Body of pancreas (tissue), 4 donors: Measurements from ENCODE around the gene CD82. TPM values are rescaled to one million over a fixed set of nuclear protein-coding genes. Genes with fewer than 3 reads are reported as not detected.
A peak's percentile ranks its signal among the peaks of the same experiment; 100 is the strongest.
"Not testable (repeated sequence)": the region's sequence is repeated elsewhere in the genome, so short reads cannot be mapped to it uniquely, and the experiment has no call there.

Source experiments
- ATAC-seq: fragments of 150-250 bp; one replicate; pipeline ENCODE4 v1.9.1; 2016
- DNase-seq, 4 donors: peaks; one replicate each; pipeline ENCODE4 v3.0.0-alpha.2; 2019
- H3K27ac ChIP-seq, 4 donors: fragments of 200-600 bp; sonication (generic); 1 replicate in 3 of 4; 2 replicates in 1 of 4; pipeline versions ENCODE4 v1.5.1 to v1.6.1; 2016 to 2019; ENCODE audit warnings: mild to moderate bottlenecking in 1 of 4, mixed read lengths in 1 of 4, moderate library complexity in 1 of 4
- H3K27me3 ChIP-seq, 2 donors: fragments of 200-600 bp; sonication (generic); one replicate each; pipeline ENCODE4 v1.6.0; 2016; ENCODE audit warnings: mild to moderate bottlenecking in 1 of 2
- H3K36me3 ChIP-seq, 2 donors: fragments of 200-600 bp; sonication (generic); replicated peaks in 1 of 2; 2 replicates each; pipeline ENCODE4 v1.5.1; 2016; ENCODE audit warnings: low read depth in 2 of 2; ENCODE audit not compliant: insufficient read depth in 1 of 2
- H3K4me1 ChIP-seq: fragments of 200-600 bp; sonication (generic); one replicate; pipeline ENCODE4 v1.6.0; 2016
- H3K4me3 ChIP-seq, 2 donors: fragments of 200-600 bp; sonication (generic); 1 replicate in 1 of 2; 2 replicates in 1 of 2; pipeline ENCODE4 v1.5.1; 2016 to 2019
- H3K9me3 ChIP-seq, 3 donors: fragments of 200-600 bp; sonication (generic); 1 replicate in 2 of 3; 2 replicates in 1 of 3; pipeline ENCODE4 v1.5.1; 2016
- CTCF ChIP-seq, 7 experiments: fragments of 450-650 bp in 4 of 7; fragments of 200-600 bp in 3 of 7; sonication (generic) in 3 of 7; IDR thresholded peaks; one replicate each; pipeline ENCODE4 v1.5.1; 2016 to 2019; ENCODE audit warnings: antibody characterized with exemption in 7 of 7
- POLR2A ChIP-seq, 3 donors: fragments of 450-650 bp; IDR thresholded peaks; one replicate each; pipeline ENCODE4 v1.6.1; 2016; ENCODE audit warnings: antibody characterized with exemption in 3 of 3, mild to moderate bottlenecking in 2 of 3
- WGBS, 2 donors: methylation state at CpG; one replicate each; pipeline ENCODE4 v1.1.5; 2017; 5-methylcytosine and 5-hydroxymethylcytosine counted together
- intact Hi-C: fragments of 100-400 bp; cut with DNase I; formaldehyde crosslinking; loops from one replicate; pipeline ENCODE4 v1.15.1; 2023
- total RNA-seq, 2 donors: library from RNA; depleted of rRNA; stranded (reverse); fragments of >200 nt; gene quantifications; one replicate each; pipeline ENCODE4 v1.1.0, GENCODE V29; 2016

The CD82 gene
- total RNA-seq, 2 donors from 2014 or later = 11.4 to 13.5 TPM

- Histone ChIP-seq H3K27me3 (no peaks in the 10 kb centered on the region), H3K4me3 (no peak overlapping the region), H3K27ac (no peak overlapping the region), H3K36me3 (no peaks in the 10 kb centered on the region), H3K9me3 (no peaks in the 10 kb centered on the region), H3K4me1 (peaks cover 5% of the 10 kb centered on the region)
- no peak for ATAC-seq
- no peak for DNase-seq
- 78 to 88% methylated on average over 5 of the region's 5 CpGs for WGBS, 2 donors
- intact Hi-C loops = loop anchor here (5.0 kb wide), 1 partner anchor 352 kb away; no protein-coding TSS in a partner anchor
- TF ChIP-seq POLR2A (IDR thresholded peaks at IDR 0.05) = no peak
- TF ChIP-seq CTCF (IDR thresholded peaks at IDR 0.05) = no peak
These were observed 10.2 kb upstream of the CD82 start for GRCh38 chr11:44555031-44555800.

GRCh38 chr11:44556735-44557409, 8.6 kb upstream of the CD82 start:
- peak; percentile 56 to 96 (median 89) for TF ChIP-seq CTCF (IDR thresholded peaks at IDR 0.05)
- no peak for TF ChIP-seq POLR2A (IDR thresholded peaks at IDR 0.05)
- WGBS, 2 donors = 29 to 39% methylated on average over 10 to 11 of the region's 11 CpGs
- H3K4me3 ChIP-seq = no peak overlapping the region
- no peaks in the 10 kb centered on the region for H3K9me3 ChIP-seq
- peaks cover 5% of the 10 kb centered on the region for H3K4me1 ChIP-seq
- DNase-seq = peak; percentile 70 to 80 (median 74)
- ATAC-seq = peak; percentile 77
- H3K27me3 ChIP-seq = no peaks in the 10 kb centered on the region
- intact Hi-C loops = loop anchor here (2.0 to 5.0 kb wide), 2 partner anchors 60 to 350 kb away; no protein-coding TSS in a partner anchor
- H3K27ac ChIP-seq = no peak overlapping the region
- H3K36me3 ChIP-seq = no peaks in the 10 kb centered on the region

- ATAC-seq = no peak
- Histone ChIP-seq H3K9me3 (no peaks in the 10 kb centered on the region), H3K4me1 (peaks cover 5% of the 10 kb centered on the region), H3K36me3 (no peaks in the 10 kb centered on the region), H3K27ac (no peak overlapping the region), H3K27me3 (no peaks in the 10 kb centered on the region), H3K4me3 (no peak overlapping the region)
- intact Hi-C loops = loop anchor here (2.0 to 5.0 kb wide), 2 partner anchors 59 to 350 kb away; no protein-coding TSS in a partner anchor
- 73 to 78% methylated on average over 5 of the region's 5 CpGs for WGBS, 2 donors
- no peak for DNase-seq
- TF ChIP-seq POLR2A (IDR thresholded peaks at IDR 0.05) = no peak
- TF ChIP-seq CTCF (IDR thresholded peaks at IDR 0.05) = no peak
These were observed 8.0 kb upstream of the CD82 start for GRCh38 chr11:44557464-44557863.

- intact Hi-C loops = loop anchor here (5.0 kb wide), 1 partner anchor 348 kb away; no protein-coding TSS in a partner anchor
- no peak for TF ChIP-seq CTCF (IDR thresholded peaks at IDR 0.05)
- no peak for TF ChIP-seq POLR2A (IDR thresholded peaks at IDR 0.05)
- no peak for ATAC-seq
- peaks cover 14% of the 10 kb centered on the region for H3K4me1 ChIP-seq
- no peaks in the 10 kb centered on the region for H3K9me3 ChIP-seq
- H3K27me3 ChIP-seq = no peaks in the 10 kb centered on the region
- WGBS, 2 donors = 68 to 80% methylated on average over 9 of the region's 9 CpGs
- no peak overlapping the region for H3K27ac ChIP-seq
- H3K4me3 ChIP-seq = no peak overlapping the region
- no peaks in the 10 kb centered on the region for H3K36me3 ChIP-seq
- DNase-seq = no peak
These were observed 6.1 kb upstream of the CD82 start for GRCh38 chr11:44559207-44559939.

- intact Hi-C loops = loop anchor here (5.0 kb wide), 1 partner anchor 347 kb away; no protein-coding TSS in a partner anchor
- ATAC-seq, H3K9me3 ChIP-seq, H3K27ac ChIP-seq, DNase-seq, H3K36me3 ChIP-seq, H3K27me3 ChIP-seq, H3K4me3 ChIP-seq: not testable (repeated sequence)
- 86 to 92% methylated on average over 7 of the region's 7 CpGs for WGBS, 2 donors
- peaks cover 19% of the 10 kb centered on the region for H3K4me1 ChIP-seq
These were observed 5.5 kb upstream of the CD82 start for GRCh38 chr11:44559940-44560300.
